Neural crest cell (in vitro differentiated cells): ENCODE results near the gene SNRPA1. TPM values are rescaled to one million over a fixed set of nuclear protein-coding genes. Genes with fewer than 3 reads are reported as not detected.
A peak's percentile ranks its signal among the peaks of the same experiment; 100 is the strongest.

Experiments
- DNase-seq: peaks from one replicate; pipeline ENCODE4 v3.0.0; 2021; ENCODE audit warnings: low read depth, mixed read lengths, low spot score
- H3K27ac Mint-ChIP-seq: one replicate; pipeline ENCODE4 v1.8.0; 2021; ENCODE audit warnings: mild to moderate bottlenecking, mixed read lengths; ENCODE audit not compliant: unreplicated experiment
- H3K27me3 Mint-ChIP-seq: 2 replicates; pipeline ENCODE4 v1.8.0; 2021; ENCODE audit warnings: low read depth, mild to moderate bottlenecking, mixed read lengths
- H3K36me3 Mint-ChIP-seq: 2 replicates; pipeline ENCODE4 v1.8.0; 2021; ENCODE audit warnings: low read depth, mild to moderate bottlenecking, mixed read lengths
- H3K4me1 Mint-ChIP-seq: 2 replicates; pipeline ENCODE4 v1.8.0; 2021; ENCODE audit warnings: mixed read lengths
- H3K4me3 Mint-ChIP-seq: one replicate; pipeline ENCODE4 v1.8.0; 2021; ENCODE audit warnings: mild to moderate bottlenecking, mixed read lengths
- H3K9me3 Mint-ChIP-seq: 2 replicates; pipeline ENCODE4 v1.8.0; 2021; ENCODE audit warnings: mixed read lengths
- CTCF ChIP-seq: fragments of 200-600 bp; sonication (generic); conservative IDR thresholded peaks from 2 replicates; pipeline ENCODE4 v1.5.0; 2021; ENCODE audit warnings: antibody characterized with exemption, mild to moderate bottlenecking
- total RNA-seq: library from RNA; stranded (reverse); gene quantifications from 2 replicates; pipeline ENCODE4 v1.2.1, GENCODE V29; 2021

SNRPA1 gene
- total RNA-seq, 1 donor from 2014 or later = 118 TPM

DNA sequence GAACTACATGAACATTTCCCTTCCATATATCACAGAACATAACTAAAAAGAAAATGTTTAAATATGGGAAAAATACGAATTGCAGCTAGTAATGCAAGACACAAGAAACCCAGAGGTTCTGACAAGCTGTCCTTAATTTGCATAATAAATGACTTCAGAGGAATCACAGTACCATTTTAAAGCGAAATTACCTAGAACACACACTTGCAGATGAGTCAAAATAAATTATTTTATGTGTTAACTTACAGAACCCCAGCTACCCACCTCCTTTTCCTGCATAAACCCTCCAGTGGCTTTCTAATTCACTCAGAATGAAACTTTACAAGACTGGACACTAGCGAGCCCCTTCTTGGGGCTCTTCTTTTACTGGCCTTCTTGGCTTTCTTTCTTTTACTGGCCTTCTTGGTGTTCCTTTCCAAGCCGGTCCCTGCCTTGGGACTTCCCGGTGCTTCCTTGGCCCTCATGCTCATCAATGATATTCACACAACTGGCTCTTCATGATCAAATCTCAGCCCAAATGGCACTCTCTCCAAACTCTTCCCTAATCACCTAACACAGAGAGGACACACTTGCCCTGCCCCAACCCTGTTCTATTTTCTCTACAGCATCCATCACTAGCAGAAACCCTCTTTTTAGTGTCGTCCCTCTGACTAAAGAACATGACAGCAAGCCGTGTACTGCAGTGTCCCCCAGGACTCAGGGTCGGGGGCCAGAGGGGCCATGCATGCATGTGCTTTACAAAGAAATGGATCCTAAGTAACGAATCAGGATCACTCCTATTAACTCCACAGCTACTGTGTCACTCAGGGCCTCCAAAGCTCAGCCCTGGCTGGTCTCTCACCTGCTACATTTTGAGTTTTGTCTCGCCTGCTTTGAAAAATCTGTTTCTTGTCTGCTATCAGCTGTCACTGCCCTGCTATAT lies 48.0 kb downstream of the SNRPA1 start:
- no peak for DNase-seq
- Mint-ChIP-seq H3K4me3 (peak overlapping the region; percentile 33), H3K27ac (no peak overlapping the region), H3K36me3 (peaks cover 4% of the 10 kb centered on the region), H3K4me1 (peaks cover 74% of the 10 kb centered on the region), H3K27me3 (no peaks in the 10 kb centered on the region), H3K9me3 (no peaks in the 10 kb centered on the region)
- no peak for TF ChIP-seq CTCF

DNA sequence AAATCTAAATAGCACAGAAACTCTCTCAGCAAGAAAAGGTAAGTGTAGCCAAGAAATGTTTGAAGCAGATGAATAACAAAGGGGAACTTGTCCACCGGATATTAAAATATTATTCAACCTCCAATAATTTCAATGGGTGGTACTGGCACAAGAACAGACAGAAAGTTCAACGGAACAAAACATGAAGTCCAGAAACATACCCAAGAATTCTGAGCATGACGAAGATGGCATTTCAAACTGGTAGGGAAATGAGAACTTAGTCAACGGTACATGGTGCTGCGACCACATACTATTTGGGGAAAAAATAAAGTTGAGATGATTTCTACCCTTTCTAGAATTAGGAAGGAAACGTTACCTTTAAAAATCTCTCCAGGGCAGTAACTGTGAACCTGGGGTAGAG lies 48.7 kb downstream of the SNRPA1 start:
- no peak for TF ChIP-seq CTCF
- Mint-ChIP-seq H3K4me1 (peaks cover 77% of the 10 kb centered on the region), H3K9me3 (no peaks in the 10 kb centered on the region), H3K4me3 (no peak overlapping the region), H3K36me3 (peaks cover 4% of the 10 kb centered on the region), H3K27me3 (no peaks in the 10 kb centered on the region), H3K27ac (no peak overlapping the region)
- no peak for DNase-seq

GRCh38 chr15:101244889-101245668 lies 50.0 kb downstream of the SNRPA1 start:
- DNase-seq = no peak
- peaks cover 4% of the 10 kb centered on the region for H3K36me3 Mint-ChIP-seq
- no peak for TF ChIP-seq CTCF
- peak overlapping the region; percentile 30 for H3K27ac Mint-ChIP-seq
- H3K4me3 Mint-ChIP-seq = no peak overlapping the region
- H3K9me3 Mint-ChIP-seq = no peaks in the 10 kb centered on the region
- peaks cover 70% of the 10 kb centered on the region for H3K4me1 Mint-ChIP-seq
- no peaks in the 10 kb centered on the region for H3K27me3 Mint-ChIP-seq

- no peak for TF ChIP-seq CTCF
- Mint-ChIP-seq H3K4me3 (no peak overlapping the region), H3K9me3 (no peaks in the 10 kb centered on the region), H3K27me3 (no peaks in the 10 kb centered on the region), H3K36me3 (peaks cover 4% of the 10 kb centered on the region), H3K27ac (no peak overlapping the region), H3K4me1 (peaks cover 69% of the 10 kb centered on the region)
- DNase-seq = no peak
Measured at GRCh38 chr15:101244036-101244781, 50.8 kb downstream of the SNRPA1 start.

DNA sequence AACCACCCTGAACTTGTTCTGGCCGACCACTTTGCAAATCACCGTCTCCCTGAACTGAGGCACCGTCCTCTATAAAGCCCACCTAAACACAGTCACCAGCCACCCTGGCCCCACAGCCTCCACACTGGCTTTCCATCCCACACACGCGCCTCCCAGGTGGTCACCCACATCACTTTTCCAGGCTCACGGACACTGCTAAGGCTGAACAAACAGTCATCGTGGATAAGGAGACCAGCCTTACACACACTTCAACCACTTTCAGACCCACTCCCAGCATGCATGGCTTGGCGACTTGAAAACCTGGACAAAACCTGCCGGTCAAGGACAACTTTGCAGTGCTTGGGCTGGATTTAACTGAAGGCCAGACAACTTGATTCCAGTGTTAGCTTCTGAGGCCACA lies 51.6 kb downstream of the SNRPA1 start:
- Mint-ChIP-seq H3K27me3 (no peaks in the 10 kb centered on the region), H3K9me3 (no peaks in the 10 kb centered on the region), H3K4me3 (no peak overlapping the region), H3K4me1 (peaks cover 71% of the 10 kb centered on the region), H3K36me3 (peaks cover 4% of the 10 kb centered on the region), H3K27ac (no peak overlapping the region)
- DNase-seq = no peak
- no peak for TF ChIP-seq CTCF
